HG02759 (cell line): ENCODE data around the gene ENC1.
"Not testable (repeated sequence)": the region's sequence is repeated elsewhere in the genome, so short reads cannot be mapped to it uniquely, and the experiment has no call there.

ENCODE experiments used
- ATAC-seq: cut with Tn5 transposase; IDR thresholded peaks from one replicate; pipeline ENCODE4 v1.9.1; 2021; ENCODE audit warnings: mild to moderate bottlenecking, moderate library complexity; ENCODE audit not compliant: unreplicated experiment

ENC1 gene

GRCh38 chr5:74640450-74640953, at the start of gene ENC1:
Gene ENC1, minus strand, starts transcription at chr5:74640728. Its CDS starts 4,243 bp downstream, at chr5:74636485.
- peak; percentile 76 for ATAC-seq

- no peak for ATAC-seq
Measured at GRCh38 chr5:74686962-74687751, 46.6 kb upstream of the ENC1 start.

- peak; percentile 47 for ATAC-seq
Measured at GRCh38 chr5:74685979-74686631, 45.6 kb upstream of the ENC1 start.

- ATAC-seq: peak; percentile 83
Measured at GRCh38 chr5:74684900-74685851, 44.6 kb upstream of the ENC1 start, which contains the start of gene HEXB. Gene HEXB, plus strand, starts transcription at chr5:74685233. Its CDS starts 28 bp downstream, at chr5:74685261.

GRCh38 chr5:74679966-74680365, 39.4 kb upstream of the ENC1 start:
- ATAC-seq: no peak

GRCh38 chr5:74679300-74679699, 38.8 kb upstream of the ENC1 start:
- ATAC-seq: not testable (repeated sequence)

GRCh38 chr5:74678123-74678522, 37.6 kb upstream of the ENC1 start:
- ATAC-seq: not testable (repeated sequence)

GRCh38 chr5:74676466-74676865, 35.9 kb upstream of the ENC1 start:
- ATAC-seq: not testable (repeated sequence)

GRCh38 chr5:74673011-74673790, 32.7 kb upstream of the ENC1 start:
- no peak for ATAC-seq

- ATAC-seq: no peak
Measured at GRCh38 chr5:74672215-74672877, 31.8 kb upstream of the ENC1 start.

- ATAC-seq: no peak
Measured at GRCh38 chr5:74670396-74671038, 30.0 kb upstream of the ENC1 start.

GRCh38 chr5:74669821-74670220, 29.3 kb upstream of the ENC1 start:
- ATAC-seq: no peak

- no peak for ATAC-seq
Measured at GRCh38 chr5:74667396-74667795, 26.9 kb upstream of the ENC1 start.

- ATAC-seq: no peak
Measured at GRCh38 chr5:74665816-74666215, 25.3 kb upstream of the ENC1 start.

GRCh38 chr5:74665273-74665672, 24.7 kb upstream of the ENC1 start:
- no peak for ATAC-seq

- ATAC-seq: no peak
Measured at GRCh38 chr5:74664551-74664950, 24.0 kb upstream of the ENC1 start.

- no peak for ATAC-seq
Measured at GRCh38 chr5:74660873-74661272, 20.3 kb upstream of the ENC1 start.

GRCh38 chr5:74660140-74660539, 19.6 kb upstream of the ENC1 start:
- ATAC-seq: no peak

- no peak for ATAC-seq
Measured at GRCh38 chr5:74659172-74659571, 18.6 kb upstream of the ENC1 start.
